Measurements from ENCODE around the gene TERT. TPM values are rescaled to one million over a fixed set of nuclear protein-coding genes. Genes with fewer than 3 reads are reported as not detected.
"Not testable (repeated sequence)": the region's sequence is repeated elsewhere in the genome, so short reads cannot be mapped to it uniquely, and the experiment has no call there.

TERT gene
- total RNA-seq, 2 experiments from 2014 or later: 10.1 to 13.1 TPM

DNA sequence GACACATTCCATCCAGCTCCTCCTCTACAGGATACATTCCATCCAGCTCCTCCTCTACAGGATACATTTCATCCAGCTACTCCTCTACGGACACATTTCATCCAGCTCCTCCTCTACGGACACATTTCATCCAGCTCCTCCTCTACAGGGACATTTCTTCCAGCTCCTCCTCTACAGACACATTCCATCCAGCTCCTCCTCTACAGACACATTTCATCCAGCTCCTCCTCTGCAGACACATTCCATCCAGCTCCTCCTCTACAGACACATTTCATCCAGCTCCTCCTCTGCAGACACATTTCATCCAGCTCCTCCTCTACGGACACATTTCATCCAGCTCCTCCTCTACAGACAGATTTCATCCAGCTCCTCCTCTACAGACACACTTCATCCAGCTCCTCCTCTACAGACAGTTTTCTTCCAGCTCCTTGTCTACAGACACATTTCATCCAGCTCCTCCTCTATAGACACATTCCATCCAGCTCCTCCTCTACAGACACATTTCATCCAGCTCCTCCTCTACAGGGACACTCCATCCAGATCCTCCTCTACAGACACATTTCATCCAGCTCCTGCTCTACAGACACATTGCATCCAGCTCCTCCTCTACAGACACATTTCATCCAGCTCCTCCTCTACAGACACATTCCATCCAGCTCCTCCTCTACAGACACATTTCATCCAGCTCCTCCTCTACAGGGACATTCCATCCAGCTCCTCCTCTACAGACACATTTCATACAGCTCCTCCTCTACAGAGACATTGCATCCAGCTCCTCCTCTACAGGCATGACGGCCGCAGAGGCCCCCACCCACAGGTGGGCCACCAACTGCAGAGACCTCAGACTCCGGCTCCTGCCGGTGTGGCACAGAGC is 33.6 kb upstream of the TERT start:
- CTCF ChIA-PET: interaction anchor here (1.2 kb wide), 1 partner anchor 9 kb away, joined by 3 read pairs; no protein-coding TSS in a partner anchor
- H3K27me3 Mint-ChIP-seq (ENCODE audit: low read depth); intact Hi-C loops (cut with micrococcal nuclease); H3K27ac Mint-ChIP-seq; H3K4me3 Mint-ChIP-seq; H3K9me3 Mint-ChIP-seq; H3K36me3 Mint-ChIP-seq (ENCODE audit: low read depth); DNase-seq; H3K4me1 Mint-ChIP-seq (ENCODE audit: low read depth): not testable (repeated sequence)

GRCh38 chr5:1326901-1327756 is 32.3 kb upstream of the TERT start:
- H3K9me3 Mint-ChIP-seq; H3K4me1 Mint-ChIP-seq (ENCODE audit: low read depth); H3K27me3 Mint-ChIP-seq (ENCODE audit: low read depth); H3K36me3 Mint-ChIP-seq (ENCODE audit: low read depth); H3K4me3 Mint-ChIP-seq; H3K27ac Mint-ChIP-seq; intact Hi-C loops (cut with micrococcal nuclease); DNase-seq: not testable (repeated sequence)
- CTCF ChIA-PET: interaction anchor here (0.8 to 1.2 kb wide), 2 partner anchors 53 to 159 kb away, joined by 3 read pairs; no protein-coding TSS in a partner anchor

DNA sequence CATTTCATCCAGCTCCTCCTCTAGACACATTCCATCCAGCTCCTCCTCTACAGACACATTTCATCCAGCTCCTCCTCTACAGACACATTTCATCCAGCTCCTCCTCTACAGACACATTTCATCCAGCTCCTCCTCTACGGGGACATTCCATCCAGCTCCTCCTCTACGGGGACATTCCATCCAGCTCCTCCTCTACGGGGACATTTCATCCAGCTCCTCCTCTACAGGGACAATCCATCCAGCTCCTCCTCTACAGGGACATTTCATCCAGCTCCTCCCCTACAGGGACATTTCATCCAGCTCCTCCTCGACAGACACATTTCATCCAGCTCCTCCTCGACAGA is 31.6 kb upstream of the TERT start:
- H3K9me3 Mint-ChIP-seq; H3K27me3 Mint-ChIP-seq (ENCODE audit: low read depth); H3K36me3 Mint-ChIP-seq (ENCODE audit: low read depth); H3K4me3 Mint-ChIP-seq; H3K4me1 Mint-ChIP-seq (ENCODE audit: low read depth); DNase-seq; intact Hi-C loops (cut with micrococcal nuclease); H3K27ac Mint-ChIP-seq: not testable (repeated sequence)
- CTCF ChIA-PET: interaction anchor here (1.2 kb wide), 1 partner anchor 53 kb away, joined by 3 read pairs; no protein-coding TSS in a partner anchor

GRCh38 chr5:1325870-1326531 is 31.1 kb upstream of the TERT start:
- H3K9me3 Mint-ChIP-seq: no peaks in the 10 kb centered on the region
- no peaks in the 10 kb centered on the region for H3K27me3 Mint-ChIP-seq (ENCODE audit: low read depth)
- CTCF ChIA-PET: interaction anchor here (1.2 kb wide), 1 partner anchor 54 kb away, joined by 3 read pairs; no protein-coding TSS in a partner anchor
- H3K27ac Mint-ChIP-seq: no peak overlapping the region
- H3K4me1 Mint-ChIP-seq (ENCODE audit: low read depth): no peaks in the 10 kb centered on the region
- no peak overlapping the region for H3K4me3 Mint-ChIP-seq
- peaks cover 9% of the 10 kb centered on the region for H3K36me3 Mint-ChIP-seq (ENCODE audit: low read depth)
- intact Hi-C loops (cut with micrococcal nuclease): no loop called here
- no peak for DNase-seq

DNA sequence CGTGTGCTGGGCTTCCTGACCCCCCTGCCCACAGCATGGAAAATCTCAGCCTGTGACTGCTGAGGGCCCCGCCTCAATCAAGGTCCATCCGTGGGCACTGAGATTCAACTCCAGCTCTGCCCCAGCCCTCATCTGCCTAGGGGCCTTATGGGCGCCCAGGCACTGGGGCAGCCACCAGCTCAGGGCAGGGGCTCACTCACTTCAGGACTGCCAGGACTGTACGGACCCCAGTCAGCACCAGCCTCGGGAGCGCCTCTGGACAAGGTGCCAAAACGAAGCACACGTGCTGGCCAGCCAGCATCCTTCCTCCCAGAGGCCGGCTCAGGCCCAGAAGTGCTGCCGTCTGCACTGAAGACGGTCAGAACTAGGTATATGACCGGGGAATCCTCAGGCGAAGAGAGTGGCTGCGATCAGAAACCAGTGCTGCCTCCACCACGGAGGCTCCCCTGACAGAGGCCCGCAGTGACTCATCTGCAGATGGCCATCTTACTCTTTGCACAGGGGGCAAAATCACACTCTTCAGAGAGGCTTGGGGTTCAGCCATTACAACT is 30.4 kb upstream of the TERT start:
- Mint-ChIP-seq H3K4me3 (no peak overlapping the region), H3K27me3 (ENCODE audit: low read depth) (no peaks in the 10 kb centered on the region), H3K36me3 (ENCODE audit: low read depth) (peaks cover 9% of the 10 kb centered on the region), H3K9me3 (no peaks in the 10 kb centered on the region), H3K27ac (no peak overlapping the region), H3K4me1 (ENCODE audit: low read depth) (no peaks in the 10 kb centered on the region)
- CTCF ChIA-PET: no interaction called here
- intact Hi-C loops (cut with micrococcal nuclease): no loop called here
- no peak for DNase-seq

DNA sequence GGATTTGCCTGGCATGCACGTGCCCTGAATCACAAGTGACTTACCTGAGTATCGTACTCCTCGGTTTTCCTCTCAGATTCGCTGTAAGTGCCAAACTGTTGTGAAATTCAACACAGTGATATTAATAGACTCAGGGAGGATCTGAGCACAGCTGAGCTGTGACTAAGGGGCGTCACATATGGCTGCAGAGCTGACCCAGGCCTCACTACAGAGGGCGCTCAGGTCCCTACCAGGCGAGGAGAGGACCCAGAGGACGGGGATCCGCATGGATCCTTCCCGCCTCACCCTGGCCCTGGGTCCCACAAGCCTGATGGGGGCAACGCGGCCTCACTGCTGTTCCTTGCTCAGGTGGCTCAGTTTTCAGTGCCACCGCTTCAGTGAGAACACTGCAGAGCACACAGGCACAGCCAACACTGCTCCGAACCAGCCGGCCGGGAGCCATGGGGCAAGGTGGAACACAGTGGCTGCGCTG is 29.9 kb upstream of the TERT start:
- CTCF ChIA-PET: interaction anchor here (0.8 to 0.9 kb wide), 2 partner anchors 9 to 56 kb away, joined by 3 to 4 read pairs; no protein-coding TSS in a partner anchor
- H3K36me3 Mint-ChIP-seq (ENCODE audit: low read depth): peaks cover 9% of the 10 kb centered on the region

DNA sequence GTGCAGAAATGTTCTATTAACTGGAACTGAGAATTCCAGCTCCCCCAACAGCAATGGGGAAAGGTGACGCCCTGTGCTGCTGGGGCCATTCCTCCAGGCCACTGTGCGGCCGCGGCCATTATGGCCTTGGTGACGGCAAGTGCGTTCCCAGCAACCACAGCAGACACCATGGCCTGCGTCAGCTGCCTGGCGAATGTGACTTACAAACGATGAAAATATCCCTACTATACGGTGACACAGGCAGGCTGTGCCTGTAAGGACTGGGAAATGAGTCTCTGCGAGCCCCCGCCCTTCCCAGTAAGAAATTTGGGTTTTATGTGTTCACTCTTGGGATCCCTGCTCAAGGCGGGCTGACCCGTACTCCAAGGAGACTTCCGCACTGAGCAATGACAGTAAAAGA is 29.4 kb upstream of the TERT start:
- H3K4me3 Mint-ChIP-seq: no peak overlapping the region
- no peak for DNase-seq
- CTCF ChIA-PET: interaction anchor here (0.8 to 0.9 kb wide), 2 partner anchors 9 to 57 kb away, joined by 3 to 4 read pairs; no protein-coding TSS in a partner anchor
- H3K27me3 Mint-ChIP-seq (ENCODE audit: low read depth): no peaks in the 10 kb centered on the region
- intact Hi-C loops (cut with micrococcal nuclease): no loop called here
- no peak overlapping the region for H3K27ac Mint-ChIP-seq
- peaks cover 9% of the 10 kb centered on the region for H3K36me3 Mint-ChIP-seq (ENCODE audit: low read depth)
- H3K9me3 Mint-ChIP-seq: no peaks in the 10 kb centered on the region
- H3K4me1 Mint-ChIP-seq (ENCODE audit: low read depth): no peaks in the 10 kb centered on the region

More for the DNA sequence above, 29.9 kb upstream of the TERT start:
- no peaks in the 10 kb centered on the region for H3K9me3 Mint-ChIP-seq
- intact Hi-C loops (cut with micrococcal nuclease): no loop called here
- H3K4me3 Mint-ChIP-seq: no peak overlapping the region
- H3K4me1 Mint-ChIP-seq (ENCODE audit: low read depth): no peaks in the 10 kb centered on the region
- no peaks in the 10 kb centered on the region for H3K27me3 Mint-ChIP-seq (ENCODE audit: low read depth)
- no peak for DNase-seq
- H3K27ac Mint-ChIP-seq: no peak overlapping the region

GRCh38 chr5:1323803-1324173 is 28.9 kb upstream of the TERT start:
- Mint-ChIP-seq H3K9me3 (no peaks in the 10 kb centered on the region), H3K4me1 (ENCODE audit: low read depth) (no peaks in the 10 kb centered on the region), H3K36me3 (ENCODE audit: low read depth) (peaks cover 11% of the 10 kb centered on the region), H3K27ac (no peak overlapping the region), H3K27me3 (ENCODE audit: low read depth) (no peaks in the 10 kb centered on the region), H3K4me3 (no peak overlapping the region)
- CTCF ChIA-PET: interaction anchor here (0.8 to 0.9 kb wide), 2 partner anchors 8 to 57 kb away, joined by 3 to 4 read pairs; no protein-coding TSS in a partner anchor
- DNase-seq: no peak
- intact Hi-C loops (cut with micrococcal nuclease): no loop called here

DNA sequence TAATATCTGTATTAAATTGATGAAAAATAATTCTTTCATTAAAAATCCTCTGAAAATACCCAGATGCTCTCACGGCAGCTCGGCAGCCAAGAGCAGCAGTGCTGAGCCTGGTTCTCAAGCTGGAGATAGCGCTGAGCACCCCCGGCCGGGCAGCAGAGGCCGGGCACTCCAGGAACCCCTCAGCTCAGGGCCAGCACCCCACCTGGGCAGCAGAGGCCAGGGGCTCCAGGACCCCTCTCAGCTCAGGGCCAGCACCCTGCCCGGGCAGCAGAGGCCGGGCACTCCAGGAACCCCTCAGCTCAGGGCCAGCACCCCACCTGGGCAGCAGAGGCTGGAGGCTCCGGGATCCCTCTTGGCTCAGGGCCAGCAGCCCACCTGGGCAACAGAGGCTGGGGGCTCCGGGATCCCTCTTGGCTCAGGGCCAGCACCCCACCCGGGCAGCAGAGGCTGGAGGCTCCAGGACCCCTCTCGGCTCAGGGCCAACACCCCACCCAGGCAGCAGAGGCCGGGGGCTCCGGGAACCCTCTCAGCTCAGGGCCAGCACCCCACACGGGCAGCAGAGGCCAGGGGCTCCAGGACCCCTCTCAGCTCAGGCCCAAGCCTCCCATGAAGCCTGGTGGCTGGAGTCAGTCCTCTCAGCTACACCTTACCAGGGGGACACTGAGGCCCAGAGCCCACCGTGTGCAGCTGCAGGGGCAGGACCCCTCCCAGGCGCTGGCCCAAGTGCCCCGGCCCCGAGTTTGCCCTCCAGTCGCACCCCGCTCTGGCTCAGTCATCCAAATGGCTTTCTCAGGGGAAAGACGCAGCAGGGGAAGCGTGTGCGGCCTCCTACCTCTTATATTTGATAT is 28.3 kb upstream of the TERT start:
- Mint-ChIP-seq H3K27ac (no peak overlapping the region), H3K4me3 (no peak overlapping the region), H3K9me3 (no peaks in the 10 kb centered on the region), H3K27me3 (ENCODE audit: low read depth) (no peaks in the 10 kb centered on the region), H3K4me1 (ENCODE audit: low read depth) (no peaks in the 10 kb centered on the region), H3K36me3 (ENCODE audit: low read depth) (peaks cover 14% of the 10 kb centered on the region)
- DNase-seq: no peak
- CTCF ChIA-PET: interaction anchor here (0.7 kb wide), 2 partner anchors 117 to 315 kb away, joined by 4 to 5 read pairs; no protein-coding TSS in a partner anchor
- intact Hi-C loops (cut with micrococcal nuclease): no loop called here

DNA sequence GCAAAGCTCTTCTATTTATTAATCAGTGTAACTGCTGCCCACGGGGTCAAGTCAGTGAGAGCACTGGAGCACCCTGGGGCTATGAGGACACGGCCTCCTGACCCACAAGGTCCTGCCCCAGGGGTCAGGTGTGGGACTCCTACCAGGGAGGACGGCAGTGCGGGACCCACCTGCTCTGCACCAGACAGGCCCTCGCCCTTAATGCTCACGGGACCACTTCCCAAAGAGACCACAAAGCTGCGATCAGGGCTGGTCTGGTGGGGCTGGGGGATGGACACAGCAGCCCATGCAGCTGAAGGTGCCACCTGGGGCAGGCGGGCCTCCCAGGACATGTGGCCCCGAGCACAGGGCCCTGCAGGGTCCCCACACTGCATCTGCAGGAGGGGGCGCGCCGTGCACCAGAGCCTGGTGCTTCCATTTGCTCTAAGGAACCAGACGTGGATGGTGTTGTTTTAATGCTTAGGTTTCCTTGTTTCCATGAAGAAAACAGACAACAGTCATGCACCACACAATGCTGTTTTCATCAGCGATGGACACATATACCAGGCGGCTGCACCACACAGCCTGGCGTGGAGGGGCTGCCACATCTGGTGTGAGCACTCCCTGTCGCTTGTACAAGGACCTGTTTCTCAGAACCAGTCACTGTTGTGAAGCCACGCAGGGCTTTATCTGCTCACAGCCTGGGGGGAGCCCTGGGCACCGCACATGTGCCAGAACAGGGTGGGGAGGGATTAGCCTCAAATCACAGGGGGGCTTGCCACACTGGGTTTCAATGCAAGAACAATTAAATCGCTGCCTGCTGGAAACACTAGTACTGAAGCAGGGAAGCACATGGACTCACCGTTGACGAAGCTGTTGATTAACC is 27.4 kb upstream of the TERT start:
- peaks cover 4% of the 10 kb centered on the region for H3K4me1 Mint-ChIP-seq (ENCODE audit: low read depth)
- H3K9me3 Mint-ChIP-seq: no peaks in the 10 kb centered on the region
- H3K27me3 Mint-ChIP-seq (ENCODE audit: low read depth): no peaks in the 10 kb centered on the region
- no peak overlapping the region for H3K4me3 Mint-ChIP-seq
- intact Hi-C loops (cut with micrococcal nuclease): no loop called here
- DNase-seq: no peak
- peaks cover 17% of the 10 kb centered on the region for H3K36me3 Mint-ChIP-seq (ENCODE audit: low read depth)
- no peak overlapping the region for H3K27ac Mint-ChIP-seq
- CTCF ChIA-PET: interaction anchor here (0.7 kb wide), 2 partner anchors 118 to 314 kb away, joined by 4 to 5 read pairs; no protein-coding TSS in a partner anchor

Measured in activated naive CD4-positive, alpha-beta T cell treated with anti-CD3 and anti-CD28 coated beads for 36 hours (primary cell).